Adrenal gland (tissue), 5 donors: Measurements from ENCODE around the gene KRTAP10-1.

ENCODE experiments used
- POLR2A ChIP-seq, 2 donors: fragments of 450-650 bp; IDR thresholded peaks; one replicate each; pipeline ENCODE4 v1.6.1; 2017; ENCODE audit warnings: antibody characterized with exemption in 2 of 2, mild to moderate bottlenecking in 2 of 2, moderate library complexity in 1 of 2
- TF ChIP-seq, protein P1 (sequence below), 6 experiments: fragments of 450-650 bp in 4 of 6; fragments of 200-600 bp in 2 of 6; sonication (generic) in 1 of 6; IDR thresholded peaks; 1 replicate in 5 of 6; 2 replicates in 1 of 6; pipeline versions ENCODE4 v1.5.1 to v1.8.0; 2016 to 2021; ENCODE audit warnings: antibody characterized with exemption in 6 of 6, mild to moderate bottlenecking in 2 of 6, moderate library complexity in 1 of 6
- donor health status: DM: no; HTN: no; CAD: no.

DNA sequence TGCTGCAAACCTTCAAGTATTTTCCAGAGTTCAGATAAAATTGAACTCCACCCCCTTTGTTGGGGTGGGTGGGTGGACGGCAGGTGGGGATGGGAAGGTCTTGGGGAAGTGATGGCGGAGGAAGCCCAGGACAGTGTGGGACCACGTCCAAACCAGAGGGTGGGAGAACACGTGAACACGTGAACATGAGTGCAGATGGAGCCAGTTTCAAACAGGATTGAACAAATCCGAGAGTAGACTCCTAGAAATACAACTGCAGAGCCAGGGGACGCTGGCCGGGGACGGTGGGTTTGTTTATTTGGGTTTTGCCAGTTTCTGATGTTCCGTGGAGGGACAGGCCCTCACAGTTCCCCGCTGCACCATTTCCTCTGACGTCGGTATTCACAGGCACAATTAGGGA is 8.4 kb upstream of the KRTAP10-1 start:
- TF ChIP-seq, protein P1, sequence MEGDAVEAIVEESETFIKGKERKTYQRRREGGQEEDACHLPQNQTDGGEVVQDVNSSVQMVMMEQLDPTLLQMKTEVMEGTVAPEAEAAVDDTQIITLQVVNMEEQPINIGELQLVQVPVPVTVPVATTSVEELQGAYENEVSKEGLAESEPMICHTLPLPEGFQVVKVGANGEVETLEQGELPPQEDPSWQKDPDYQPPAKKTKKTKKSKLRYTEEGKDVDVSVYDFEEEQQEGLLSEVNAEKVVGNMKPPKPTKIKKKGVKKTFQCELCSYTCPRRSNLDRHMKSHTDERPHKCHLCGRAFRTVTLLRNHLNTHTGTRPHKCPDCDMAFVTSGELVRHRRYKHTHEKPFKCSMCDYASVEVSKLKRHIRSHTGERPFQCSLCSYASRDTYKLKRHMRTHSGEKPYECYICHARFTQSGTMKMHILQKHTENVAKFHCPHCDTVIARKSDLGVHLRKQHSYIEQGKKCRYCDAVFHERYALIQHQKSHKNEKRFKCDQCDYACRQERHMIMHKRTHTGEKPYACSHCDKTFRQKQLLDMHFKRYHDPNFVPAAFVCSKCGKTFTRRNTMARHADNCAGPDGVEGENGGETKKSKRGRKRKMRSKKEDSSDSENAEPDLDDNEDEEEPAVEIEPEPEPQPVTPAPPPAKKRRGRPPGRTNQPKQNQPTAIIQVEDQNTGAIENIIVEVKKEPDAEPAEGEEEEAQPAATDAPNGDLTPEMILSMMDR (IDR thresholded peaks at IDR 0.05): no peak
- TF ChIP-seq POLR2A (IDR thresholded peaks at IDR 0.05): no peak
